ENCODE data around the gene VPS41.

The VPS41 gene

DNA sequence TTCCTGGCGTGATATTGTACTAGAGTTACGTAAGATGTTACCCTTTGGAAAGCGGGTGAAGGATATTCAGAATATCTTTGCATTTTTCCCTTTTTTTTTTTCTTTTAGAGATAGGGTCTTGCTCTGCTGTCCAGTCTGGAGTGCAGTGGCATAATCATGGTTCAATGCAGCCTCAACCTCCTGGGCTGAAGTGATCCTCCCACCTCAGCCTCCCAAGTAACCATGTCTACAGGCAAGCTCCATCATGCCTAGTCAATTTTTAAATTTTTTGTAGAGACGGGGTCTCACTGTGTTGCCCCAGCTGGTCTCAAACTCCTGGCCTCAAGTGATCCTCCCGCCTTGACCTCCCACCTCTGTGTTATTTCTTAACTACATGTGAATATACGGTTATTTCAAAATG is 18.4 kb downstream of the VPS41 start:
- no peaks in the 10 kb centered on the region for H3K4me1 ChIP-seq (ENCODE audit: insufficient read depth, low read length)
- peaks cover 7% of the 10 kb centered on the region for H3K9me3 ChIP-seq (ENCODE audit: low read length)
- no peaks in the 10 kb centered on the region for H3K27me3 ChIP-seq (ENCODE audit: insufficient read depth, low read length)
- peaks cover 9% of the 10 kb centered on the region for H3K36me3 ChIP-seq (ENCODE audit: insufficient read depth, low read length)
- no peak overlapping the region for H3K4me3 ChIP-seq (ENCODE audit: low read length)
- H2AFZ ChIP-seq (ENCODE audit: low read depth, low read length): no peak overlapping the region

DNA sequence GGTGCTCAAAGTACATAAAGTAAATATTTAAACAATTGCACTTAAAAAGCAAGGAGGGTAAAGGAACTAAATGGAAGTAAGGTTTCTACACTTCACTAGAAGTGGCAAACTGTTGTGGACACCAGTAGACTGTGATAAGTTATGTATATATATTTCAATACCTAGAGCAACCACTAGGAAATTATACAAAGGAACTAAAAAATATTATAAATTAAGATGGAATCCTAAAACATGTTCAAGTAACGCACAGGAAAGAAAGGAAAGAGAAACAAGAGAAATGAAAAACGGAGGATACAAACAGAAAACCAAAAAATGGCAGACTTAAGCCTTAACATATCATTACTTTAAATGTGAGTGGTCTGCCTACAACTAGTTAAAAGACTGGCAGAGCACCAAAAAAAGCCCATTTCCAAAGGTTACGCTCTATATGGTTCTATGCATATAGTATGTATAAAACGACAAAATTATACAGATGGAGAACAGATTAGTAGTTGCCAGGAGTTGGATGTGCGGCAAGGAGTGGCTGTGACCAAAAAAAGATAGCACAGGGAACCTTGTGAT is 19.0 kb downstream of the VPS41 start:
- no peaks in the 10 kb centered on the region for H3K27me3 ChIP-seq (ENCODE audit: insufficient read depth, low read length)
- peaks cover 6% of the 10 kb centered on the region for H3K36me3 ChIP-seq (ENCODE audit: insufficient read depth, low read length)
- no peak overlapping the region for H2AFZ ChIP-seq (ENCODE audit: low read depth, low read length)
- H3K4me3 ChIP-seq (ENCODE audit: low read length): no peak overlapping the region
- H3K9me3 ChIP-seq (ENCODE audit: low read length): peaks cover 7% of the 10 kb centered on the region
- H3K4me1 ChIP-seq (ENCODE audit: insufficient read depth, low read length): no peaks in the 10 kb centered on the region

DNA sequence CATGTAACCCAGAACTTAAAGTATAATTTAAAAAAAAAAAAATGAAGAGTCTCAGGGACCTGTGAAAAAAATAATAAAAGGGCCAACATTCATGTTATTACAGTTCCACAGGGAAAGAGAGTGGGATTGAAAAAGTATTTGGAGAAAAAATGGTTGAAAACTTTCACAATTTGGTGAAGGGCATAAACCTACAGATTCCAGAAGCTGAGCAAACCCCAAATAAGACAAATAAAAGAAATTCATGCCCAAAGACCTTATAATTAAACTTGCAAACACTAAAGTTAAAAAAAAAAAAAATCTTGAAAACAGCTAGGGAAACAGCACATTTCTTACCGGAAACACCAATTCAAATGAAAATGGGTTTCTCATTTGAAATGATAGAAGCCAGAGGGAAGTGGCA is 19.9 kb downstream of the VPS41 start:
- Histone ChIP-seq H3K27me3 (ENCODE audit: insufficient read depth, low read length) (no peaks in the 10 kb centered on the region), H3K36me3 (ENCODE audit: insufficient read depth, low read length) (peaks cover 1% of the 10 kb centered on the region), H2AFZ (ENCODE audit: low read depth, low read length) (no peak overlapping the region), H3K4me3 (ENCODE audit: low read length) (no peak overlapping the region), H3K9me3 (ENCODE audit: low read length) (peaks cover 7% of the 10 kb centered on the region), H3K4me1 (ENCODE audit: insufficient read depth, low read length) (no peaks in the 10 kb centered on the region)

DNA sequence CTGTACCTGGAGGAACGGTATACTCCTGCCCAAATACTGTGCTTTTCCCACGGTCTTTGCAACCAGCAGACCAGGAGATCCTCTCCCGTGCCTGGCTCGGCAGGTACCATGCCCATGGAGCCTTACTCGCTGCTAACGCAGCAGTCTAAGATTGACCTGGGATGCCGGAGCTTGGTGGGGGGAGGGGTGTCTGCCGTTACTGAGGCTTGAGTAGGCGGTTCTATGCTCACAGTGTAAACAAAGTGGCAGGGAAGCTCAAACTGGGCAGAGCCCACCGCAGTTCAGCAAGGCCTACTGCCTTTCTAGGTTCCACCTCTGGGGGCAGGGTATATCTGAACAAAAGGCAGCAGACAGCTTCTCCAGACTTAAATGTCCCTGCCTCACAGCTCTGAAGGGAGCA is 22.7 kb downstream of the VPS41 start:
- Histone ChIP-seq H3K27me3 (ENCODE audit: insufficient read depth, low read length) (no peaks in the 10 kb centered on the region), H3K4me3 (ENCODE audit: low read length) (no peak overlapping the region), H2AFZ (ENCODE audit: low read depth, low read length) (no peak overlapping the region), H3K9me3 (ENCODE audit: low read length) (peaks cover 7% of the 10 kb centered on the region), H3K36me3 (ENCODE audit: insufficient read depth, low read length) (no peaks in the 10 kb centered on the region), H3K4me1 (ENCODE audit: insufficient read depth, low read length) (no peaks in the 10 kb centered on the region)

DNA sequence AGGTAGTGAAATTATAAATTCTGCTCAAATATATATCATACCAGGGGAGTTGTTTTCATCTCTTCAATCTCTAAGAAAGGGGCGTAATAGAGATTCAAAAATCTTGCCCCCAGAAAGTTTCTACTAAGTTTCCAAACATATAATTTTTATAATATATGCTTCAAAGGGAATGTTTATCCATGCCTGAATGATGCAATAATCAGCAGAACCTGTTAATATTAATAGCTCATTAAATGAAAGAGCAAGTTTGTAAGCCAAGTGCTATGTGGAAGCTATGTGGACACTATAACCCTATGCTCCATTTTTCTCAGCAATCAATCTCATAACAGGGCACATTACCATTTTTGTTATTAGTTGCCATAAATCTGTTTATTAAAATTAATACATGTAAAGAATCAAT is 25.3 kb downstream of the VPS41 start:
- Histone ChIP-seq H3K4me1 (ENCODE audit: insufficient read depth, low read length) (no peaks in the 10 kb centered on the region), H3K27me3 (ENCODE audit: insufficient read depth, low read length) (no peaks in the 10 kb centered on the region), H3K4me3 (ENCODE audit: low read length) (no peak overlapping the region), H3K9me3 (ENCODE audit: low read length) (peaks cover 5% of the 10 kb centered on the region), H3K36me3 (ENCODE audit: insufficient read depth, low read length) (no peaks in the 10 kb centered on the region), H2AFZ (ENCODE audit: low read depth, low read length) (no peak overlapping the region)

DNA sequence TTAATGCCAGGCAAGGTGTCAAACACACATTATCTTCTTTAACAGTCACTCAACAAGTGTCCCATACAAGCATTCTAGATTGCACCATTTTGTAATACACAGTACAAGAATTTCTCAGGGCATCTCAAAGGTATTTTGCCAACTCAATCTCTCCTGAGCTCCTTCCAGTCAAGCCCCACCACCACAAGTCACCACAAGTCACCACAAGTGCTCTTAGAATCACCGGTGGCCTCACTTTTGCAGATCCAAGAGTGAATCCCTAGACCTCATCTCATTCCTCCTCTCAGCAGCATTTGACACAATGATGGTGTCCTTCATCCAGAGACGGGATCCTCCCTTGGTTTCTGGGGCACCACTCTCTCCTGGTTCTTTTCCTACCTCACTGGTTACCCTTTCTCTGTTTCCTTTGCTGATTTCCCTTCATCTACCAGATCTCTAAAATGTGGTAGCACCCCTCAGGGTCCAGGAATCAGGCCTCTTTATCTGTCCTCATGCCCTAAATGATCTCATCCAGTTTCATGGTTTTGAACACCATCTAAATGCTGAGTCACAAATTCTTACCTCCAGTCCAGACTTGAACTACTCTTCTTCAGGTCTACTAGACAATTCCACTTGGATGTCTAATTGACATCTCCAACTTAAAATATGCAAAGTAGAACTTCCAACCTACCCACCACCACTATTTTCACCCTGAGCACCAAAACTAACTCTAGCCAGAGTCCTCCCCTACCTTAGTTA is 26.9 kb downstream of the VPS41 start:
- no peaks in the 10 kb centered on the region for H3K36me3 ChIP-seq (ENCODE audit: insufficient read depth, low read length)
- H3K27me3 ChIP-seq (ENCODE audit: insufficient read depth, low read length): no peaks in the 10 kb centered on the region
- H3K4me3 ChIP-seq (ENCODE audit: low read length): no peak overlapping the region
- H3K9me3 ChIP-seq (ENCODE audit: low read length): peaks cover 5% of the 10 kb centered on the region
- H3K4me1 ChIP-seq (ENCODE audit: insufficient read depth, low read length): no peaks in the 10 kb centered on the region
- H2AFZ ChIP-seq (ENCODE audit: low read depth, low read length): no peak overlapping the region

DNA sequence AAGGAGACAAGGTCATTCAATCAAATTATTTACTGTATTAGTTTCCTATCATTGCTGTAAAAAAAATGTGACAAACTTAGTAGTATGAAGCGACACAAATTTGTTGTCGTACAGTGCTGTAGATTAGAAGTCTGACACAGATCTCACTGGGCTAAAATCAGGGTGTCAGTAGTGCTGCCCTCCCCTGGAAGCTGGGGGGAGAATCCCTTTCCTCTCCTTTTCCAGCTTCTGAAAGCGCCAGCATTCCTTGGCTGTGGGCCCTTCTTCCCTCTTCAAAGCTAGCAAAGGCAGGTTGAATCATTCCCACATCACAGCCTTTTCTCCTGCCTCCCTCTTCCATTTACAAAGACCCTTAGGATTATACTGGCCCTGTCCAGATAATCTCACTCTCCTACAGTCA is 28.0 kb downstream of the VPS41 start:
- Histone ChIP-seq H2AFZ (ENCODE audit: low read depth, low read length) (no peak overlapping the region), H3K9me3 (ENCODE audit: low read length) (peaks cover 1% of the 10 kb centered on the region), H3K27me3 (ENCODE audit: insufficient read depth, low read length) (no peaks in the 10 kb centered on the region), H3K4me1 (ENCODE audit: insufficient read depth, low read length) (no peaks in the 10 kb centered on the region), H3K4me3 (ENCODE audit: low read length) (no peak overlapping the region), H3K36me3 (ENCODE audit: insufficient read depth, low read length) (no peaks in the 10 kb centered on the region)

DNA sequence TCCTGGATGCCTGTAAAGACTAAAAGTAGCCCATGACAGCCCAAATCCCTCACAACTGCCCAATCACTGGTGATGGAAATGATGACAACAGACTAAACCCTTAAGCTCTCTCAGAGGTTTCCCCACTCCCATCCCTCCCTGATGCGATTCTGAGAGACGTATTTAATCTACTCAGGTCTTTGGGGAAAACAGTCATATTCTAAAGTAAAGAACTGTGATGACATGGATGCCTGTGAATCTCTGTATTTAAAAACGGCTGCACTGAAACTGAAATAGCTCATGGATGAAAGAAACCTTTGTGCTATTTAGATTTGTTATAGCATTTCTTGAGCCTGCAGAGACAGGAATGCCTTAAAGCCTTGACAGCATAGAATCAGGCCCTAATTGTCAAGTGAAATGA is 28.5 kb downstream of the VPS41 start:
- Histone ChIP-seq H3K27me3 (ENCODE audit: insufficient read depth, low read length) (no peaks in the 10 kb centered on the region), H3K4me3 (ENCODE audit: low read length) (no peak overlapping the region), H2AFZ (ENCODE audit: low read depth, low read length) (no peak overlapping the region)

DNA sequence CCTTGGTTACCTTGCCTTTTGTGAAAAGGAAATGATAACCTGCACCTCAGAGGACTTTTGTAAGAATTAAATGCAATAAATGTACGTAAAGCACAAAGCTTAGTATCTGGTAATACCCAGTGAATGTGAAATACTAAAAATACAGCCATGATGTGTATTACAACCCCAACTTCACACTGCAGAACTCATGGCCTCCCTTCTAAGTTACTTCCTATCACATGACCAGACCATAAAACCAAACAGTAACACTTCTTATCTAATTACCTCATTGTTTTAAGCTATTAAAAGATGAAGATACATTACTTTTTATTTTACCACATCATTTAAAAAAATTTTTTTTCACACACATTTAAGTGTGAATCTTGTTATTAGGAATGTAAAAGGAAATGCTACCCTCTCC is 29.0 kb downstream of the VPS41 start:
- Histone ChIP-seq H3K4me3 (ENCODE audit: low read length) (no peak overlapping the region), H3K27me3 (ENCODE audit: insufficient read depth, low read length) (no peaks in the 10 kb centered on the region), H3K9me3 (ENCODE audit: low read length) (no peaks in the 10 kb centered on the region), H2AFZ (ENCODE audit: low read depth, low read length) (no peak overlapping the region), H3K4me1 (ENCODE audit: insufficient read depth, low read length) (no peaks in the 10 kb centered on the region), H3K36me3 (ENCODE audit: insufficient read depth, low read length) (no peaks in the 10 kb centered on the region)

More for the DNA sequence above, 28.5 kb downstream of the VPS41 start:
- Histone ChIP-seq H3K9me3 (ENCODE audit: low read length) (no peaks in the 10 kb centered on the region), H3K36me3 (ENCODE audit: insufficient read depth, low read length) (no peaks in the 10 kb centered on the region), H3K4me1 (ENCODE audit: insufficient read depth, low read length) (no peaks in the 10 kb centered on the region)

DNA sequence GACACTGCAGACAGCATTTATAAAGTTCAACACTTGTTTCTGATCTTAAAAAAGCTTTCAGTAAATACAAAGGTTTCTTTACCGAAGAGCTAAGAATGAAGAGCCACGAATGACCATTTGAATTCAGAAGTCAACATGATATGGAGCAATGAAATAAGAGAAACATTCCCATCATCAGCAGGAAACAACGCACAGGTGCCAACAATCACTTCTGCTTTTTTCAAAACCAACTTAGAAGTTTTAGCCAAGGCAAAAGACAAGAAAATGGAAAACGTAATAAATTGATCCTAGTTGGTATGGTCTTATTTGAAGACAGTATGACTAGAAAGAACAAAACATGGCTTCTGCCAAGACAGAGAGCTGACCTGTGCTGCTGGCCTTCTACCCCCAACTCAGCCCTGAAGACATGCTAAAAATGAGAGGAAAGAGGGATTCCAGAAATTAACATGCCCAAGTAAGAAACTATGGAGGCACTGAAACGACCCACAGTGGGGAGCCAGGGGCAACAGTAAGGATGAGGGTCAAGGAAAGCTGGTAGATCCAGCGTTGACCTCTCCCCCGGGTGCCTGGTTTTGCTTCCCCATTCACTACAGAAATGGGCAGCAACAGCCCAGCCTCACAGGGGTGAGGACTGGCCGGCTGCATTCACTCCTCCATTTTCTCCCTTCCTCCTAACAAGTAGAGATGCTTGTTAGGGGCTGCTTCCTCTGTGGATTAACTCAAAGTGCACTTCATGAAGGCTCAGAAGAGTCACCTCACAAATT is 30.1 kb downstream of the VPS41 start:
- Histone ChIP-seq H3K36me3 (ENCODE audit: insufficient read depth, low read length) (no peaks in the 10 kb centered on the region), H3K9me3 (ENCODE audit: low read length) (no peaks in the 10 kb centered on the region), H3K4me1 (ENCODE audit: insufficient read depth, low read length) (peaks cover 5% of the 10 kb centered on the region), H3K4me3 (ENCODE audit: low read length) (no peak overlapping the region), H3K27me3 (ENCODE audit: insufficient read depth, low read length) (no peaks in the 10 kb centered on the region), H2AFZ (ENCODE audit: low read depth, low read length) (no peak overlapping the region)

DNA sequence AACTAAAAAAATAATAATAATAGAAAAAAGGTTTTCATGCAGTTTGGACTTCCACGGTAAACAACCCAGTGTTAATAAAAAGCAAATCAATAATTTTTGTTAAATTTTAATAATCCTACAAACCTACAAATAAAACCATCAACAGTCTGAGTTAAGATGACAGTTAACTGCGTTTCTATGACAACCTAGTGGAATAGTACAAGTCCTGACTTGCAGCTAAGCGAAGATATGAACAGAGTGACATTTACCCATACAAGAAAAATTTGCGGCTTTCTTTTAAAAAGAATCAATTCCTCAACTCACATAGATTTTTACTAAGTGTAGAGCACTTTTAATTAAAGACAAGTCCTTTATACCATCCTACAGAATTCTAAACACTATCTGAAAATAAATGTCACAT is 35.6 kb downstream of the VPS41 start:
- Histone ChIP-seq H2AFZ (ENCODE audit: low read depth, low read length) (no peak overlapping the region), H3K4me3 (ENCODE audit: low read length) (no peak overlapping the region), H3K9me3 (ENCODE audit: low read length) (no peaks in the 10 kb centered on the region), H3K27me3 (ENCODE audit: insufficient read depth, low read length) (no peaks in the 10 kb centered on the region), H3K36me3 (ENCODE audit: insufficient read depth, low read length) (peaks cover 5% of the 10 kb centered on the region), H3K4me1 (ENCODE audit: insufficient read depth, low read length) (peaks cover 15% of the 10 kb centered on the region)

DNA sequence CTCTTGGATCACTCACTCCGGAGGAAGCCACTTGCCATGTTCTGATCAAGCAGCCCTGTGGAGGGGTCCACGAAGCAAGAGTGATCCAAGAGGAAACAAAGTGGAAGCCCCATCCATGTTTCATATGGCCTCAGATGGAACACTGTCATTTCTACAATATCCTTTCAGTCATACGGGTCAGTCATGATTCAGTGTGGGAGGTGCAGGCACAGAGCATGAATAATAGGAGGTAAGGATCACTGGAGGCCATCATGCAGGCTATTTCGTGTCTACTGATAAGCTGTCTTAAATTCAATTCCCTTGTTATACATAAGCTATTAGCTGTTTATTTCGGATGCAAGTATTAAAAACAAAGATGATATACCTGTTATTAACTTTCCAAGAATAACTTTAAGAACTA is 36.8 kb downstream of the VPS41 start:
- H3K4me3 ChIP-seq (ENCODE audit: low read length): no peak overlapping the region
- H3K4me1 ChIP-seq (ENCODE audit: insufficient read depth, low read length): peaks cover 15% of the 10 kb centered on the region
- H2AFZ ChIP-seq (ENCODE audit: low read depth, low read length): no peak overlapping the region
- no peaks in the 10 kb centered on the region for H3K9me3 ChIP-seq (ENCODE audit: low read length)
- H3K27me3 ChIP-seq (ENCODE audit: insufficient read depth, low read length): no peaks in the 10 kb centered on the region
- peaks cover 13% of the 10 kb centered on the region for H3K36me3 ChIP-seq (ENCODE audit: insufficient read depth, low read length)

DNA sequence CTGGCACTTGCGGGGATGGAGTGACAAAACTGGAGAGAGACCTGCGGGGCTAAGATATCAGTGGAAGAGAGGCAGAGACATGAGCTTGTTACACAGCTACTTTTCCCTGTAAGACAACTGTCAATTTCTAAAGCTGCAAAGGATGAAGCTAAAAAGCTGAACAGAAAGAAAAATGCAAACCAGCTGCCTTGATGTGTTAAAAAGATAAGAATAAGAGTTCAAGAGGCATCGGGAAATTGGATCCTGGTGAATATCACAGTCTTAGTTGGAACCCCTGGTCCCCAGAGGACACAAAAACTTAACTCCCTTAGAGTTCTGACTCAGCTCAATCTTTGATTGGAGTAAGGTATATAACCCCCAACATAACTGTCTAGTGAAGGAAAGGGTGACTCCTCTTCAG is 38.8 kb downstream of the VPS41 start:
- Histone ChIP-seq H3K4me3 (ENCODE audit: low read length) (no peak overlapping the region), H3K36me3 (ENCODE audit: insufficient read depth, low read length) (peaks cover 20% of the 10 kb centered on the region), H3K9me3 (ENCODE audit: low read length) (no peaks in the 10 kb centered on the region), H3K27me3 (ENCODE audit: insufficient read depth, low read length) (no peaks in the 10 kb centered on the region), H3K4me1 (ENCODE audit: insufficient read depth, low read length) (peaks cover 15% of the 10 kb centered on the region), H2AFZ (ENCODE audit: low read depth, low read length) (no peak overlapping the region)

Data from neuron (in vitro differentiated cells).